DOHH2 (cell line): ENCODE data around the gene PPP1R27.

ENCODE experiments used
- H3F3A ChIP-seq: fragments of 200-600 bp; sonication (generic), shearing (Covaris generic); 2 replicates; pipeline ENCODE4 v1.6.0; 2016; ENCODE audit warnings: antibody characterized with exemption, mild to moderate bottlenecking; ENCODE audit not compliant: control insufficient read depth, insufficient read depth
- H3K27ac ChIP-seq: fragments of 200-600 bp; sonication (generic); 2 replicates; pipeline ENCODE4 v1.5.1; 2014; ENCODE audit warnings: low read depth, mild to moderate bottlenecking, low read length, moderate library complexity
- H3K27me3 ChIP-seq: fragments of 200-600 bp; sonication (generic); 2 replicates; pipeline ENCODE4 v1.6.1; 2014; ENCODE audit warnings: mild to moderate bottlenecking, low read length, mixed read lengths; ENCODE audit not compliant: control insufficient read depth
- H3K36me3 ChIP-seq: fragments of 200-600 bp; sonication (generic); 2 replicates; pipeline ENCODE4 v1.6.1; 2014; ENCODE audit warnings: mild to moderate bottlenecking, low read length, moderate library complexity, mixed read lengths; ENCODE audit not compliant: control insufficient read depth
- H3K4me1 ChIP-seq: fragments of 200-600 bp; sonication (generic); 2 replicates; pipeline ENCODE4 v1.6.1; 2014; ENCODE audit warnings: mild to moderate bottlenecking, low read length, mixed read lengths; ENCODE audit not compliant: control insufficient read depth
- H3K4me2 ChIP-seq: fragments of 200-600 bp; sonication (generic); 2 replicates; pipeline ENCODE4 v1.6.0; 2014; ENCODE audit warnings: mild to moderate bottlenecking, low read length, moderate library complexity
- H3K4me3 ChIP-seq: fragments of 200-600 bp; sonication (generic); 2 replicates; pipeline ENCODE4 v1.5.1; 2014; ENCODE audit warnings: mild to moderate bottlenecking, low read length, mixed read lengths
- H3K79me2 ChIP-seq: fragments of 200-600 bp; sonication (generic); 2 replicates; pipeline ENCODE4 v1.6.1; 2014; ENCODE audit warnings: mild to moderate bottlenecking, low read length, mixed read lengths; ENCODE audit not compliant: control insufficient read depth
- H3K9me2 ChIP-seq: fragments of 200-600 bp; sonication (generic); replicated peaks from 2 replicates; pipeline ENCODE4 v1.6.1; 2014; ENCODE audit warnings: mild to moderate bottlenecking, low read length, mixed read lengths; ENCODE audit not compliant: control insufficient read depth
- H3K9me3 ChIP-seq: fragments of 200-600 bp; sonication (generic); 2 replicates; pipeline ENCODE4 v1.6.1; 2014; ENCODE audit warnings: antibody characterized with exemption, low read length, mixed read lengths; ENCODE audit not compliant: control insufficient read depth, insufficient read depth
- H4K20me1 ChIP-seq: fragments of 200-600 bp; sonication (generic); 2 replicates; pipeline ENCODE4 v1.6.0; 2014; ENCODE audit warnings: low read depth, mild to moderate bottlenecking, antibody characterized with exemption, low read length, moderate library complexity; ENCODE audit not compliant: control insufficient read depth, insufficient read depth
- EZH2phosphoT487 ChIP-seq: fragments of 200-600 bp; sonication (generic); IDR thresholded peaks from 2 replicates; pipeline ENCODE4 v1.6.1; 2017; ENCODE audit warnings: borderline replicate concordance, mild to moderate bottlenecking, antibody characterized with exemption, low read length, moderate library complexity, mixed read lengths
- TF ChIP-seq, protein P1 (sequence below): fragments of 200-600 bp; sonication (generic); IDR thresholded peaks from one replicate; pipeline ENCODE4 v1.5.1; 2014; ENCODE audit warnings: antibody characterized with exemption, mild to moderate bottlenecking, low read depth, low read length; ENCODE audit not compliant: poor library complexity, severe bottlenecking

Gene PPP1R27

DNA sequence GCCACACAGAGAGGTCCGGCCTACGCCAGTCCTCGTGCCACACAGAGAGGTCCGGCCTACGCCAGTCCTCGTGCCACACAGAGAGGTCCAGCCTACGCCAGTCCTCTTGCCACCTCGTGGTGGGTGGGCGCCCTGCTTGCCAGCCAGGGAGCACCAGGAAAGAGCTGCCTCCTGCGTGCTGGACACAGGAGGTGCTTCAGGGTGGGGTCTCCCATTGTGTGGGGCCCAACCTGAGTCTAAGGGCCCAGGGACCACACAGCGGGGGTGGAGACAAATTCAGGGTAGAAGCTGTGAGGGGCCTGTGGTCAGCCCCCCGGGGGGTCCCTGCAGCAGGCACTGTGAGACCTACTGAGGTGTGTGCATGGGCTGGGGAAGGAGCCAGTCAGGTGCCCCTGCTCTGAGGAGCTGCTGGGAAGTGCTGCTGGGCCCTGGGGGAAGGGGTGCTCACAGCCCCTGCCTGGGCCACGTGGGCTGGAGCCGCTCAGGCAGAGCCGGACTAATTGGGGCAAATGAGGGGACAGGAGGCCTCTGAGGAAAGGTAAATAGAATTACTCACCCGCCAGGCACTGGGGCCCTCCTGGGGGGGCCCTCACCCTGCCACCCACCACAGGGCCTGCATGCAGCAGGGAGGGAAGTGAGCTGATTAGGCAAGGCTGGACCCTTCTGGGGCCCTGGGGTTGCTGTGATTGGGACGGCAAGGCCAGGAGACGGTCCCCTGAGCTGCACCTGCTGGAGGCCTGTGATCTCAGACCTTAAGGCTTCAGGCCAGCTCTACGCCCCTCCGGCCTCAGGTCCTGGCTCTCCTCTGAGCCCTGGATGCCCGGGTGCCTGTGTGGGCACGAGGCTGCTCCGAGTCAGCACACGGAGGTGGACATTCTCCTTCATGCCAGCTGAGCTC, 19.9 kb downstream of the PPP1R27 start:
- H3K4me2 ChIP-seq = no peak overlapping the region
- no peak overlapping the region for H3K4me3 ChIP-seq
- 0 out of 2 replicates have a peak, but pooled peaks cover under 1% of the 10 kb centered on the region for H3K27me3 ChIP-seq
- H3F3A ChIP-seq = no peaks in the 10 kb centered on the region
- H3K36me3 ChIP-seq = no peaks in the 10 kb centered on the region
- no peaks in the 10 kb centered on the region for H4K20me1 ChIP-seq
- TF ChIP-seq, protein P1, sequence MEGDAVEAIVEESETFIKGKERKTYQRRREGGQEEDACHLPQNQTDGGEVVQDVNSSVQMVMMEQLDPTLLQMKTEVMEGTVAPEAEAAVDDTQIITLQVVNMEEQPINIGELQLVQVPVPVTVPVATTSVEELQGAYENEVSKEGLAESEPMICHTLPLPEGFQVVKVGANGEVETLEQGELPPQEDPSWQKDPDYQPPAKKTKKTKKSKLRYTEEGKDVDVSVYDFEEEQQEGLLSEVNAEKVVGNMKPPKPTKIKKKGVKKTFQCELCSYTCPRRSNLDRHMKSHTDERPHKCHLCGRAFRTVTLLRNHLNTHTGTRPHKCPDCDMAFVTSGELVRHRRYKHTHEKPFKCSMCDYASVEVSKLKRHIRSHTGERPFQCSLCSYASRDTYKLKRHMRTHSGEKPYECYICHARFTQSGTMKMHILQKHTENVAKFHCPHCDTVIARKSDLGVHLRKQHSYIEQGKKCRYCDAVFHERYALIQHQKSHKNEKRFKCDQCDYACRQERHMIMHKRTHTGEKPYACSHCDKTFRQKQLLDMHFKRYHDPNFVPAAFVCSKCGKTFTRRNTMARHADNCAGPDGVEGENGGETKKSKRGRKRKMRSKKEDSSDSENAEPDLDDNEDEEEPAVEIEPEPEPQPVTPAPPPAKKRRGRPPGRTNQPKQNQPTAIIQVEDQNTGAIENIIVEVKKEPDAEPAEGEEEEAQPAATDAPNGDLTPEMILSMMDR = no peak
- no peak for TF ChIP-seq EZH2phosphoT487
- H3K4me1 ChIP-seq = no peaks in the 10 kb centered on the region
- H3K9me3 ChIP-seq = no peaks in the 10 kb centered on the region
- H3K9me2 ChIP-seq = no peaks in the 10 kb centered on the region
- H3K27ac ChIP-seq = no peak overlapping the region
- H3K79me2 ChIP-seq = no peaks in the 10 kb centered on the region

DNA sequence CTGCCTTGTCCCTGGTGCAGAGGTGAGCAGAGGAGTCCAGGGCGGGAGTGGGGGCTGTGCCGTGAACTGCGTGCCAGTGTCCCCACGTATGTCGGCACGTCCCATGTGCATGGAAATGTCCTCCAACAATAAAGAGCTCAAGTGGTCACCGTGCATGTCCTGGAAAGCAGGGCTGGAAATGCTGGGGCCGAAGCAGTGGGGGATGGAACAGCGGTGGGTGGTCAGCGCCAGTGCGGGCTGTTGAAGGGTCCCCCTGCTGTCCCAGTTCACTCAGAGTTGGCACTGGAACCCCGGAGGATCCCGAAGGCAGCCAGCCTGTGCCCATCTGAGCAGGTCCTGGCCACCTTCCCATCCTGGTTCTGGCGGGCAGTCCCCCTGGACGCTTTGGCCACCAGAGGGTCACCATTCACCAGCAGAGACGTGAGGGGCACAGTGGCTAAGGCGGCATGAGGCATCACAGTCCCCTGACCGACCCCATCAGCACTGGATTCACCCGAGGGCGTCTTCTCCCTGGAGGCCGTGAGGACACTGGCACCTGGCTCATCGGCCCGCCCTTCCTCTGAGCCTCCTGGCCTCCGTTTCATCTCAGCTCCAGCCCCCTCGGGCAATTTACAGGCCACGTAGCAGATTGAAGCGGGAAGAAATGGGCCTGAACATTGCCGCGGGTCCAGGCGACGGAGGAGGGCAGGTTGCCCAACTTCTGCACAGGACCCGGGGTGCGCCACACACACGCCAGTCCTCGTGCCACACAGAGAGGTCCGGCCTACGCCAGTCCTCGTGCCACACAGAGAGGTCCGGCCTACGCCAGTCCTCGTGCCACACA, 20.8 kb downstream of the PPP1R27 start:
- TF ChIP-seq, protein P1 = no peak
- no peak for TF ChIP-seq EZH2phosphoT487
- H3K27me3 ChIP-seq = 0 out of 2 replicates have a peak, but pooled peaks cover 4% of the 10 kb centered on the region

DNA sequence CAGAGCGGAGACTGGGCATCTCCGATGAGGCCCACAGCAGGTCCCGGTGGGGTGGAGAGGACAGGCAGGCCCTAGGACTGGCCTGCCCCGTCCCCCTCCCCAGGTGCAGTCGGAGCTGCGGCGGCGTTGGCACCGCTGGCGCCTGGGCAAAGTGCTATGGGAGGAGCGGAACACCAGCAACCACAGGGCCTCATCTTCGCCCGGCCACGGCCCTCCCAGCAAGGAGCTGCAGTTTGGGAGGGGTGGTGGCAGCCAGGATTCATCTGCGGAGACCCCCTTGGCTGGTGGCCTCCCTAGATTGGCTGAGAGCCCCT, 21.5 kb downstream of the PPP1R27 start:
- TF ChIP-seq, protein P1 = no peak
- TF ChIP-seq EZH2phosphoT487 = no peak
- Histone ChIP-seq H3K9me2 (no peaks in the 10 kb centered on the region), H3K27me3 (0 out of 2 replicates have a peak, but pooled peaks cover 4% of the 10 kb centered on the region), H3K4me1 (no peaks in the 10 kb centered on the region), H3K4me3 (no peak overlapping the region), H3K9me3 (no peaks in the 10 kb centered on the region), H3K27ac (no peak overlapping the region), H3F3A (no peaks in the 10 kb centered on the region), H4K20me1 (no peaks in the 10 kb centered on the region), H3K79me2 (no peaks in the 10 kb centered on the region), H3K4me2 (no peak overlapping the region), H3K36me3 (no peaks in the 10 kb centered on the region)

More for the DNA sequence above, 20.8 kb downstream of the PPP1R27 start:
- Histone ChIP-seq H3K4me1 (no peaks in the 10 kb centered on the region), H3K36me3 (no peaks in the 10 kb centered on the region), H3K9me2 (no peaks in the 10 kb centered on the region), H3K79me2 (no peaks in the 10 kb centered on the region), H3K9me3 (no peaks in the 10 kb centered on the region), H3F3A (no peaks in the 10 kb centered on the region), H3K4me3 (no peak overlapping the region), H3K27ac (no peak overlapping the region), H3K4me2 (no peak overlapping the region), H4K20me1 (no peaks in the 10 kb centered on the region)
